ENCODE measurements around the gene CNN2. TPM values are rescaled to one million over a fixed set of nuclear protein-coding genes. Genes with fewer than 3 reads are reported as not detected.

CNN2 gene
- total and polyA plus RNA-seq, 9 of the 15 experiments (the other 6 are each of a cell fraction or from before 2014, with no cell fraction given) = 12.1 to 174 (median 52.7) TPM

DNA sequence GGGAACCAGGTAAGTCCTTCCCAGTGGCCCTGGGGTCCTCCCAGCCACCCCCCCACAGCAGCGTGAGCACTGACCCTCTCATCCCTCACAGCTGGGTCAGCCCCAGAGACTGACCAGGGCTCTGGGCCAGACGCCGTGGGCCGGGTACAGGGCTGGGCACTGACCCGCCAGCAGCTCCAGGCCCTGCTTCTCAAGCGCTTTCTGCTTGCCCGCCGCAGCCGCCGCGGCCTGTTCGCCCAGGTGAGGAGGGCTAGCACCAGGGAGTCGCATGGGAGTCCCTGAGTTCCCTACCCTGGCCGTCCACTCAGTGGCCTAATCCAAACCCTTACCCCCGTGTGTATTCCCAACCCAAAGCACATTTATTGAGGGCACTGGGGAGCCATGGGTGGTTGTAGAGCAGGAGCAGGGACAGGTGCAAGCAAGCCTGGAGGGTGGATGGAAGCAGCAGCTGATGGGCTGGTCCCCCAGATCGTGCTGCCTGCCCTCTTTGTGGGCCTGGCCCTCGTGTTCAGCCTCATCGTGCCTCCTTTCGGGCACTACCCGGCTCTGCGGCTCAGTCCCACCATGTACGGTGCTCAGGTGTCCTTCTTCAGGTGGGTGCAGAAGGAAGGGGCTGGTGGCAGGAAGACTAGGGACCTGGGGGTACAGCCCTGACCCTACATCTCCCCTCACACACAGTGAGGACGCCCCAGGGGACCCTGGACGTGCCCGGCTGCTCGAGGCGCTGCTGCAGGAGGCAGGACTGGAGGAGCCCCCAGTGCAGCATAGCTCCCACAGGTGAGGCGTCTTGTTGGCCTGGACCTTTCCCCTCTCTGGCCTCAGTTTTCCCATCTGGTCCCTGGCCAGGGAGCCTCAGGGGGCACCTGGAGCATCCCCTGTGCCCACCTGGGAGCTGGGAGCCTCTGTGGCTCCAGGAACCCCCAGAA, 28.0 kb downstream of the CNN2 start (continued):
- no peak for TF ChIP-seq U2AF2 (optimal IDR thresholded peaks at IDR 0.05; ENCODE audit: low read depth, low read length)
- no peak for TF ChIP-seq DPF2 (IDR thresholded peaks at IDR 0.05)
- TF ChIP-seq, protein P1, sequence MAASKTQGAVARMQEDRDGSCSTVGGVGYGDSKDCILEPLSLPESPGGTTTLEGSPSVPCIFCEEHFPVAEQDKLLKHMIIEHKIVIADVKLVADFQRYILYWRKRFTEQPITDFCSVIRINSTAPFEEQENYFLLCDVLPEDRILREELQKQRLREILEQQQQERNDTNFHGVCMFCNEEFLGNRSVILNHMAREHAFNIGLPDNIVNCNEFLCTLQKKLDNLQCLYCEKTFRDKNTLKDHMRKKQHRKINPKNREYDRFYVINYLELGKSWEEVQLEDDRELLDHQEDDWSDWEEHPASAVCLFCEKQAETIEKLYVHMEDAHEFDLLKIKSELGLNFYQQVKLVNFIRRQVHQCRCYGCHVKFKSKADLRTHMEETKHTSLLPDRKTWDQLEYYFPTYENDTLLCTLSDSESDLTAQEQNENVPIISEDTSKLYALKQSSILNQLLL (CRISPR knock-in tag; IDR thresholded peaks at IDR 0.05; ENCODE audit: borderline replicate concordance) = no peak
- TF ChIP-seq RCOR1 (IDR thresholded peaks at IDR 0.05; ENCODE audit: borderline replicate concordance in 1 of 2, low read depth in 2 of 2, low read length in 2 of 2) = peak in 1 of 2 experiments; percentile 61; a peak in 2 of 4 replicates
- TF ChIP-seq, protein P2, sequence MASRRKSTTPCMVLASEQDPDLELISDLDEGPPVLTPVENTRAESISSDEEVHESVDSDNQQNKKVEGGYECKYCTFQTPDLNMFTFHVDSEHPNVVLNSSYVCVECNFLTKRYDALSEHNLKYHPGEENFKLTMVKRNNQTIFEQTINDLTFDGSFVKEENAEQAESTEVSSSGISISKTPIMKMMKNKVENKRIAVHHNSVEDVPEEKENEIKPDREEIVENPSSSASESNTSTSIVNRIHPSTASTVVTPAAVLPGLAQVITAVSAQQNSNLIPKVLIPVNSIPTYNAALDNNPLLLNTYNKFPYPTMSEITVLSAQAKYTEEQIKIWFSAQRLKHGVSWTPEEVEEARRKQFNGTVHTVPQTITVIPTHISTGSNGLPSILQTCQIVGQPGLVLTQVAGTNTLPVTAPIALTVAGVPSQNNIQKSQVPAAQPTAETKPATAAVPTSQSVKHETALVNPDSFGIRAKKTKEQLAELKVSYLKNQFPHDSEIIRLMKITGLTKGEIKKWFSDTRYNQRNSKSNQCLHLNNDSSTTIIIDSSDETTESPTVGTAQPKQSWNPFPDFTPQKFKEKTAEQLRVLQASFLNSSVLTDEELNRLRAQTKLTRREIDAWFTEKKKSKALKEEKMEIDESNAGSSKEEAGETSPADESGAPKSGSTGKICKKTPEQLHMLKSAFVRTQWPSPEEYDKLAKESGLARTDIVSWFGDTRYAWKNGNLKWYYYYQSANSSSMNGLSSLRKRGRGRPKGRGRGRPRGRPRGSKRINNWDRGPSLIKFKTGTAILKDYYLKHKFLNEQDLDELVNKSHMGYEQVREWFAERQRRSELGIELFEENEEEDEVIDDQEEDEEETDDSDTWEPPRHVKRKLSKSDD (conservative IDR thresholded peaks at IDR 0.05; ENCODE audit: low read length) = no peak
- no peak for TF ChIP-seq ZNF589 (CRISPR knock-in tag; IDR thresholded peaks at IDR 0.05; ENCODE audit: low read depth)
- TF ChIP-seq GTF2A2 (tag; IDR thresholded peaks at IDR 0.05) = no peak
- TF ChIP-seq ZNF780A (CRISPR knock-in tag; IDR thresholded peaks at IDR 0.05) = no peak
- TF ChIP-seq, protein P3, sequence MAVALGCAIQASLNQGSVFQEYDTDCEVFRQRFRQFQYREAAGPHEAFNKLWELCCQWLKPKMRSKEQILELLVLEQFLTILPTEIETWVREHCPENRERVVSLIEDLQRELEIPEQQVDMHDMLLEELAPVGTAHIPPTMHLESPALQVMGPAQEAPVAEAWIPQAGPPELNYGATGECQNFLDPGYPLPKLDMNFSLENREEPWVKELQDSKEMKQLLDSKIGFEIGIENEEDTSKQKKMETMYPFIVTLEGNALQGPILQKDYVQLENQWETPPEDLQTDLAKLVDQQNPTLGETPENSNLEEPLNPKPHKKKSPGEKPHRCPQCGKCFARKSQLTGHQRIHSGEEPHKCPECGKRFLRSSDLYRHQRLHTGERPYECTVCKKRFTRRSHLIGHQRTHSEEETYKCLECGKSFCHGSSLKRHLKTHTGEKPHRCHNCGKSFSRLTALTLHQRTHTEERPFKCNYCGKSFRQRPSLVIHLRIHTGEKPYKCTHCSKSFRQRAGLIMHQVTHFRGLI (CRISPR knock-in tag; IDR thresholded peaks at IDR 0.05) = no peak
- TF ChIP-seq NFE2 (IDR thresholded peaks at IDR 0.05; ENCODE audit: low read depth) = no peak
